ENCODE measurements around the gene SPANXD. TPM values are rescaled to one million over a fixed set of nuclear protein-coding genes. Genes with fewer than 3 reads are reported as not detected.

The SPANXD gene
- polyA plus RNA-seq, 1 donor, result not detected

DNA sequence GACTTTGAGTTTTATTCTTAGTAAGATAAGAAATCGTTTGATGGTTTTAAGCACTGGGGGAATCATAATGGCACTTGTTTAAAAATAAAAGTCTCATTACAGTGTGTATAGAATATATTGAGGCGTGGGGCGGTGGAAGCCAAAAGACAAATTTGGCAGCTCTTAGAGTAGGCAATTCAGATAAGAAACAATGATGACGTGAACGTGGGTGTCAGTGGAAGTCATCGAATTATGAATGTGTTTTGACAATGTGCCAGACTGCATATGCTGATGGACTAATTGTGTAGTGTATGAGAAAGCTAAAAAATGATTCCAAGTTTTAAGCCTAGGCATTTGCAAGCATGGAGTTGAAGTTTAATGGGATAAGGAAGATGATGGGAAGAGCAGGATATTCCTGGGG is 35.8 kb downstream of the SPANXD start:
- H3K9me3 ChIP-seq (ENCODE audit: control insufficient read depth, low read depth, low read length), result no peaks in the 10 kb centered on the region
- H3K27me3 ChIP-seq (ENCODE audit: control insufficient read depth, insufficient read depth, low read length), result no peaks in the 10 kb centered on the region
- H3K4me3 ChIP-seq (ENCODE audit: low read length), result no peak overlapping the region
- WGBS (ENCODE audit: insufficient coverage, low lambda C conversion rate), result 92% methylated on average over 2 of the region's 6 CpGs
- no peak overlapping the region for H3K27ac ChIP-seq (ENCODE audit: low read length)
- no peak for DNase-seq
- no peaks in the 10 kb centered on the region for H3K4me1 ChIP-seq (ENCODE audit: control insufficient read depth, insufficient read depth, low read length)
- H3K36me3 ChIP-seq (ENCODE audit: control insufficient read depth, insufficient read depth, low read length), result no peaks in the 10 kb centered on the region

DNA sequence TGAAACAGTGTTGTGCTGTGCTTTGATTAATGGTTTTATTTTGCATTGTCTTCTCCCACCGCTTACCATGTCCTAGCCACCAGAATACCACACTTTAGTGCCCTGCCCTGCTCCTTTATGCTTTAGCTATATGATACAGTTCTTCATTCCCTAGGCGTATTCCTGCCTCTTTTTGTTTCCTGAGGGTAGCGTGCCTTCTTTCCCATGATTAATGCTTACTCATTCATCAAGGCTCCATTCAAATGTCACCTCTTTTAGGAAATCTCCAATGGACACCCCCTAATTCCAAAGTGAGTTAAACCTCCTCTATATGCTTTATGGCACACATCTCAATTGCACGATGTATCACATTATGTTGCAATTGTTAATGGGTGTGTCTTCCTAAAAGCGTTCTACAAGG is 46.3 kb downstream of the SPANXD start:
- H3K36me3 ChIP-seq (ENCODE audit: control insufficient read depth, insufficient read depth, low read length), result no peaks in the 10 kb centered on the region
- H3K4me1 ChIP-seq (ENCODE audit: control insufficient read depth, insufficient read depth, low read length), result no peaks in the 10 kb centered on the region
- H3K27ac ChIP-seq (ENCODE audit: low read length), result no peak overlapping the region
- no peaks in the 10 kb centered on the region for H3K9me3 ChIP-seq (ENCODE audit: control insufficient read depth, low read depth, low read length)
- no peak for DNase-seq
- H3K27me3 ChIP-seq (ENCODE audit: control insufficient read depth, insufficient read depth, low read length), result no peaks in the 10 kb centered on the region
- no peak overlapping the region for H3K4me3 ChIP-seq (ENCODE audit: low read length)
- 75% methylated on average over 2 of the region's 5 CpGs for WGBS (ENCODE audit: insufficient coverage, low lambda C conversion rate)

Other genes starting within 250 kb of the SPANXD start
- not detected for gene SPANXA1, start 114.0 kb downstream of the SPANXD start, polyA plus RNA-seq
- gene SPANXA2, start 109.0 kb downstream of the SPANXD start, polyA plus RNA-seq, result not detected
- gene MAGEC3, start 139.6 kb upstream of the SPANXD start, polyA plus RNA-seq, result 0.12 TPM
- not detected for gene MAGEC1, start 205.2 kb upstream of the SPANXD start, polyA plus RNA-seq